ENCODE measurements around the gene PDE4B. TPM values are rescaled to one million over a fixed set of nuclear protein-coding genes. Genes with fewer than 3 reads are reported as not detected.

PDE4B gene
- total and polyA plus RNA-seq, 7 experiments from 2014 or later, result 43.5 to 99.2 (median 46.7) TPM

DNA sequence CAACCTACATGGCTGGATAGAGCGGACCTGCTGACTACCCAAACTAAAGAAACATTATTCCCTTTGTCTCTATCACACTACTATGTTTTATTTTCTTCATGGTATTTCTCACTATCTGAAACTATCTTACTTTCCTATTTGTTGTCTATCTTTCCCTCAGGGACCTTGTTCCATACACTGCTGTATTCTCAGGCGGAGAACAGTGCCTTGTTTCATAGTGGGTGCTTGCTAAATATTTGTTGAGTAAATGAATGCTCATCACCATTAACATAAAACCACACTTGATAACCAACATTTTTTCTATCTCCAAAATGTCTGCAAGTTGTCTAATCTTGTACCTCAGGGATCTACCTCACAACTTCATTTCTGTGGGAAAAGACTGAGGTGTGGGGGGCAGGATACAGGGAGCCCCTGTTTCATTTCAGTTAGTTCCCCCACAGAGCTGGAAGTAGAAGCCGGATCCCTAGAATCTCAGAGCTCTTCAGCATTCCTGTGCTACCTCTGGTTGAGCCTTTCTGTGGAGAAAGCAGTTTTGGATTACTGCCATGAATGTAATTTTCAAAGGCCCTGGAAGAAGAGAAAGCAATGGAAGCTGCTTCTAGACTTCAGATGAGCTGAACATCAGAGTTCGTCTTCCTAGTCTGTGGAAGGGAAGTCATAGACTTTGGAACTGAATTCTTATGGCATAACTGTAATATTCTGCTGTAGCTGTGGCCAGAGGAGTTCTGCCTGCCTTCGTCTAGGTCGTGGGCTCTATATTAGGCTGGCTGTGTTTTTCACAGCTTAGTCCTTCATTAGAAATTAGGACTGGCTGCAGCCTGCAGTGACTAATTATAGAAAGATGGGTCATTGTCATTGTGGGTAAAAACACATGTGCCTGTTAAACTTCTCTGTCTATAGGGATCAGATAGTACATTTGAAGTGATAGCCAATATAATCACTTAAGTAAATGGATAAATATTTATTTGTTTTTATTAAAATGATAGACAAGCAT, 448.1 kb downstream of the PDE4B start:
- H3K36me3 Mint-ChIP-seq, result peaks cover 0 to 3% (median 0%) of the 10 kb centered on the region in 5 donors
- no peak overlapping the region for H3K27ac ChIP-seq (ENCODE audit: low read depth, low read length)
- peaks cover 0 to 15% of the 10 kb centered on the region in 2 donors for H3K4me1 ChIP-seq (ENCODE audit: control insufficient read depth in 2 of 2, insufficient read depth in 2 of 2, low read length in 2 of 2)
- no peaks in the 10 kb centered on the region for H3K9me3 ChIP-seq (ENCODE audit: control insufficient read depth in 2 of 3, low read length in 3 of 3)
- no peak overlapping the region for H3K4me3 Mint-ChIP-seq
- H3K36me3 ChIP-seq (ENCODE audit: control insufficient read depth in 2 of 3, insufficient read depth in 3 of 3, low read length in 3 of 3), result no peaks in the 10 kb centered on the region
- intact Hi-C loops (cut with micrococcal nuclease), result loop anchor here in 1 of 2 donors (5.0 to 10.0 kb wide), 3 partner anchors 153 to 1176 kb away; no protein-coding TSS in a partner anchor
- H3K27me3 Mint-ChIP-seq, result peaks cover 17 to 21% (median 18%) of the 10 kb centered on the region in 5 donors
- peaks cover 0 to 1% (median 0%) of the 10 kb centered on the region in 11 donors for H3K9me3 Mint-ChIP-seq
- H3K4me1 Mint-ChIP-seq, result peaks cover 0 to 11% (median under 1%) of the 10 kb centered on the region in 7 donors
- no peak overlapping the region for H3K27ac Mint-ChIP-seq
- H3K4me3 ChIP-seq (ENCODE audit: low read length), result no peak overlapping the region
- no peaks in the 10 kb centered on the region for H3K27me3 ChIP-seq (ENCODE audit: control insufficient read depth in 2 of 2, insufficient read depth in 2 of 2, low read length in 2 of 2)
- ChIA-PET CTCF (interaction anchor here (1.1 to 4.1 kb wide), 5 partner anchors 9 to 284 kb away, joined by 3 to 80 read pairs (median 43); no protein-coding TSS in a partner anchor), POLR2A (no interaction called here)
- ATAC-seq (no peak), DNase-seq (no peak)

DNA sequence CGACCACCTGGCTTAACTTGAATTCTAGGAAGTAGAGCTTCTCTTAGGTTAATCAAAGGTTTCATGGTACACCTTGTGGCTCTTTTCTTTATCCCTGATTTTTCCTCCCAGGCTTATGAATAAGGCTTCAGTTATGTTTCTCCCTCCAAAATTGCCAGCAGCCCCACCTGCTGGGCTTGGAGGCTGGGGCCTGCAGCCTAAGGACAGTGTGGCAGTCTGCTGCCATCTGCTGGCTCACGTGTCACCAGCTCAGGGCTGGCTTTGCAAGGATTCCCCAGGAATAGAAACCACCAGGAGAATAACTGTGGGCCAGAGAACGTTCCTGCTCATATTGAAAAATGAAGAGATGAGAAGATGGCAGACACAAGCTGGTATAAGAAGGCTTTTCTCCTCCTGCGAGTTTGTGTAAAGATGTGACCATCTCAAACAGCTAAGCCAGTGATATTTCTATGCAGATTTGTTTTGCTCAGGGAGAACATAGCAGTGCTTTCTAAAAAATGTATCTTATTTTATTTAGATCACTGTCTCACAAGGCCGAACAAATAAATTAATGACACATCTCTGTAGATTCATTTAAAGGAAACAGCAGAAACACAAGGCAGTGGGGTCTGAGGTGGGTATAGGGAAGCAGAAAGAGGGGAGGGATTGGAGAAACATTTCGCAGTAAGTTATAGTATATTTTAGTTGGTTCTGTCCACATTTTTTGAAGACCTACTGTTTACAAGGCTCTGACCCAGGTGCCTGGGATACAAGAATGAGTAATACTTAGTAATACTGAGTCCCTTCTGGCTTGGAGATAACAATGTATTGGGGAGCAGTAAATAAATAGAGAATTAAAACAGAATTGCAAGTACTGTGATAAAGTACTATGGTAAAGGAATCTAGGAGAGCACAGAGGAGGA, 450.2 kb downstream of the PDE4B start:
- Histone ChIP-seq H3K27ac (ENCODE audit: low read depth, low read length) (no peak overlapping the region), H3K4me3 (ENCODE audit: low read length) (no peak overlapping the region), H3K9me3 (ENCODE audit: control insufficient read depth in 2 of 3, low read length in 3 of 3) (no peaks in the 10 kb centered on the region), H3K36me3 (ENCODE audit: control insufficient read depth in 2 of 3, insufficient read depth in 3 of 3, low read length in 3 of 3) (no peaks in the 10 kb centered on the region), H3K4me1 (ENCODE audit: control insufficient read depth in 2 of 2, insufficient read depth in 2 of 2, low read length in 2 of 2) (peaks cover 17 to 36% of the 10 kb centered on the region in 2 donors), H3K27me3 (ENCODE audit: control insufficient read depth in 2 of 2, insufficient read depth in 2 of 2, low read length in 2 of 2) (no peaks in the 10 kb centered on the region)
- ATAC-seq, result peak; percentile 93
- peak; percentile 43 to 75 (median 65) for DNase-seq
- Mint-ChIP-seq H3K36me3 (no peaks in the 10 kb centered on the region), H3K27ac (no peak overlapping the region), H3K4me3 (no peak overlapping the region), H3K4me1 (peaks cover 7 to 31% (median 15%) of the 10 kb centered on the region in 7 donors), H3K27me3 (peaks cover 6 to 7% (median 6%) of the 10 kb centered on the region in 5 donors), H3K9me3 (no peaks in the 10 kb centered on the region)
- POLR2A ChIA-PET, result interaction anchor here (0.8 kb wide), 2 partner anchors 14 to 286 kb away, joined by 3 read pairs; no protein-coding TSS in a partner anchor
- intact Hi-C loops (cut with micrococcal nuclease), result loop anchor here (1.0 to 10.0 kb wide), 9 partner anchors 60 to 1178 kb away; no protein-coding TSS in a partner anchor
- CTCF ChIA-PET, result interaction anchor here (0.7 to 4.1 kb wide), 27 partner anchors 9 to 290 kb away, joined by 3 to 80 read pairs (median 4); no protein-coding TSS in a partner anchor

DNA sequence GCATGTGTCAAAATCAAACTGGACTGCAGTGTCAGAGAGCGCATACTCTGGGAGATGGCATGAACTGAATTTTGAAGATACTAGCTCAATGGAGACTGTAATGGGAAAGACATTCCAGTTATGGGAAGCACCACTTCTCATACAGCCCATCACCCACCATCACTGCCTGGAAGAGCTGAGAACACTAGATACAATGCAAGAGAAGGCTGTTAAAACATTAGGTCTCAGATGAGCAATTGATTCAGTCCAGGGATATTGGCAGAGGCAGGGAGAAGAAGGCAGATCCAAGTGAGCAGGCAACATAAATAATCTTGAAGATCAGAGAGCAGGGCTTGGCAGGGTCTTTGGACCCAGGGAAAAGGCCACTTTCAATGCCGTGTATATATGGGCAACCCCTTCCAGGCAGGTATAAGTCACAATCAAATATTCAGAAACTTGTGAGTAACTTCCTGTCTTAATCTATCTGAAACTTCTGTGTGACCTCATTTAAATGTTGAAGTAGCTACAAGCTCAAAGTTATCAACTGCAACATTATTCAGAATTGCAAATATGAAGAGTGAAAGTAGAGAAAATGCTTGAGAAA, 450.9 kb downstream of the PDE4B start:
- H3K9me3 Mint-ChIP-seq, result no peaks in the 10 kb centered on the region
- H3K4me1 Mint-ChIP-seq, result peaks cover 9 to 36% (median 15%) of the 10 kb centered on the region in 7 donors
- H3K27ac Mint-ChIP-seq, result no peak overlapping the region
- Histone ChIP-seq H3K27me3 (ENCODE audit: control insufficient read depth in 2 of 2, insufficient read depth in 2 of 2, low read length in 2 of 2) (no peaks in the 10 kb centered on the region), H3K9me3 (ENCODE audit: control insufficient read depth in 2 of 3, low read length in 3 of 3) (no peaks in the 10 kb centered on the region), H3K27ac (ENCODE audit: low read depth, low read length) (no peak overlapping the region), H3K4me3 (ENCODE audit: low read length) (no peak overlapping the region), H3K4me1 (ENCODE audit: control insufficient read depth in 2 of 2, insufficient read depth in 2 of 2, low read length in 2 of 2) (peaks cover 17 to 40% of the 10 kb centered on the region in 2 donors), H3K36me3 (ENCODE audit: control insufficient read depth in 2 of 3, insufficient read depth in 3 of 3, low read length in 3 of 3) (no peaks in the 10 kb centered on the region)
- no peaks in the 10 kb centered on the region for H3K36me3 Mint-ChIP-seq
- H3K27me3 Mint-ChIP-seq, result no peaks in the 10 kb centered on the region
- ChIA-PET POLR2A (interaction anchor here (0.6 kb wide), 1 partner anchor 88 kb away, joined by 3 read pairs; no protein-coding TSS in a partner anchor), CTCF (interaction anchor here (0.7 to 4.1 kb wide), 13 partner anchors 8 to 291 kb away, joined by 3 to 80 read pairs (median 3); no protein-coding TSS in a partner anchor)
- ATAC-seq, result no peak
- H3K4me3 Mint-ChIP-seq, result no peak overlapping the region
- no peak for DNase-seq
- intact Hi-C loops (cut with micrococcal nuclease), result loop anchor here in 1 of 2 donors (1.0 to 10.0 kb wide), 7 partner anchors 61 to 1179 kb away; no protein-coding TSS in a partner anchor

DNA sequence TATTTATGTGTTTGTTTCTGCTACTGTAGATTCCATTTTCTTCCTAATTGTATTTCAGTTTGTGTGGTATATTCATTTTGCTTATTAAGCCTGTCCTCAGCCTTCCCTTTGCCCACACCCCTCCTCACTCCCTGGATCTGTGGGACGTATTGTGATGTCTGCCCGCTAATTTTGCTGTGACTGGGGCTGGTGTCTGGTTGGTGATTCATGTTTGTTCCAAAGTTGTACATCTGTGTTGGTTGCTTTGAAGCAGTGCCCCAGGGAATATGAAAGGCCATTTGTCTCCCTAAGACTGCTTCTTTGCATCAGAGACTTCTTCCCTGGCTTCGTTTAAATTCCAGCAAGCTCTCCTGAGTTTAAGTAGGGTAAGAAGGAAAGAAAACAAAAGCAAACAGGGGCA, 451.7 kb downstream of the PDE4B start:
- Mint-ChIP-seq H3K4me3 (no peak overlapping the region), H3K36me3 (no peaks in the 10 kb centered on the region), H3K27me3 (no peaks in the 10 kb centered on the region), H3K27ac (no peak overlapping the region), H3K4me1 (peaks cover 9 to 39% (median 15%) of the 10 kb centered on the region in 7 donors), H3K9me3 (no peaks in the 10 kb centered on the region)
- Histone ChIP-seq H3K27ac (ENCODE audit: low read depth, low read length) (no peak overlapping the region), H3K9me3 (ENCODE audit: control insufficient read depth in 2 of 3, low read length in 3 of 3) (no peaks in the 10 kb centered on the region), H3K27me3 (ENCODE audit: control insufficient read depth in 2 of 2, insufficient read depth in 2 of 2, low read length in 2 of 2) (no peaks in the 10 kb centered on the region), H3K4me1 (ENCODE audit: control insufficient read depth in 2 of 2, insufficient read depth in 2 of 2, low read length in 2 of 2) (peaks cover 17 to 46% of the 10 kb centered on the region in 2 donors), H3K4me3 (ENCODE audit: low read length) (no peak overlapping the region), H3K36me3 (ENCODE audit: control insufficient read depth in 2 of 3, insufficient read depth in 3 of 3, low read length in 3 of 3) (no peaks in the 10 kb centered on the region)
- ChIA-PET POLR2A (no interaction called here), CTCF (interaction anchor here (0.7 to 14.4 kb wide), 12 partner anchors 8 to 292 kb away, joined by 3 to 274 read pairs (median 6); no protein-coding TSS in a partner anchor)
- DNase-seq (no peak), ATAC-seq (no peak)
- intact Hi-C loops (cut with micrococcal nuclease), result loop anchor here in 1 of 2 donors (5.0 to 10.0 kb wide), 3 partner anchors 157 to 1180 kb away; no protein-coding TSS in a partner anchor

DNA sequence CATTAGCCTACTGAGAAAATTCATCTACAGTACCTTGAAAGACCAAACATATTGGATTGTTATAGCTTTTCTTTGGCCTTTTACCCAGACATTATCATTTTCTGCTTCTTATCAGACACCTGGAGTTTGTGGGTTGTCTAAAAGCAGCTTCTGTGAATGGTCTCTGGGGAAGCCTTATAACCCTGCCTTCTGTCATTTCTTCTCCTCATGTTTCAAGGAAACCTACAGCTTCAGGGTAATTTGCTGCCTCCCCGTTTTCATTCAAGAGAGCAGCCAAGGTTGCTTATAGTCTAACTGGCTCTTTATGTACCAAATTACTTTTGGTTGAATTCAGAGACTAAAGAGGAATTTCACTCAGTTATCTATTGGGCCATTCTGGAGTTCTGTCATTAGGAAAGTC, 453.0 kb downstream of the PDE4B start:
- no peaks in the 10 kb centered on the region for H3K9me3 ChIP-seq (ENCODE audit: control insufficient read depth in 2 of 3, low read length in 3 of 3)
- Mint-ChIP-seq H3K4me1 (peaks cover 9 to 38% (median 15%) of the 10 kb centered on the region in 7 donors), H3K4me3 (no peak overlapping the region), H3K9me3 (no peaks in the 10 kb centered on the region), H3K27me3 (no peaks in the 10 kb centered on the region), H3K27ac (peak overlapping the region in 2 of 9 donors; percentile 39 to 56), H3K36me3 (no peaks in the 10 kb centered on the region)
- intact Hi-C loops (cut with micrococcal nuclease), result loop anchor here in 1 of 2 donors (2.0 to 10.0 kb wide), 3 partner anchors 37 to 1181 kb away; no protein-coding TSS in a partner anchor
- no peak overlapping the region for H3K27ac ChIP-seq (ENCODE audit: low read depth, low read length)
- ChIA-PET POLR2A (interaction anchor here (1.2 to 1.6 kb wide), 2 partner anchors 94 to 201 kb away, joined by 3 to 4 read pairs; no protein-coding TSS in a partner anchor), CTCF (interaction anchor here (0.6 to 14.4 kb wide), 6 partner anchors 6 to 1182 kb away, joined by 3 to 274 read pairs (median 9); no protein-coding TSS in a partner anchor)
- no peaks in the 10 kb centered on the region for H3K36me3 ChIP-seq (ENCODE audit: control insufficient read depth in 2 of 3, insufficient read depth in 3 of 3, low read length in 3 of 3)
- H3K4me3 ChIP-seq (ENCODE audit: low read length), result no peak overlapping the region
- H3K4me1 ChIP-seq (ENCODE audit: control insufficient read depth in 2 of 2, insufficient read depth in 2 of 2, low read length in 2 of 2), result peaks cover 17 to 46% of the 10 kb centered on the region in 2 donors
- DNase-seq, result no peak
- no peak for ATAC-seq
- H3K27me3 ChIP-seq (ENCODE audit: control insufficient read depth in 2 of 2, insufficient read depth in 2 of 2, low read length in 2 of 2), result no peaks in the 10 kb centered on the region
